Osteocyte (in vitro differentiated cells): Measurements from ENCODE around the gene RPS6KA2. TPM values are rescaled to one million over a fixed set of nuclear protein-coding genes. Genes with fewer than 3 reads are reported as not detected.

Source experiments
- DNase-seq: peaks from one replicate; pipeline ENCODE4 v3.0.0; 2021; ENCODE audit warnings: mixed read lengths; ENCODE audit not compliant: unreplicated experiment; ENCODE audit errors: extremely low spot score
- H3K27ac Mint-ChIP-seq: one replicate; pipeline ENCODE4 v1.8.0; 2021; ENCODE audit warnings: mild to moderate bottlenecking, mixed read lengths; ENCODE audit not compliant: unreplicated experiment
- H3K27me3 Mint-ChIP-seq: one replicate; pipeline ENCODE4 v1.8.0; 2021; ENCODE audit warnings: mixed read lengths; ENCODE audit not compliant: unreplicated experiment
- H3K36me3 Mint-ChIP-seq: one replicate; pipeline ENCODE4 v1.8.0; 2021; ENCODE audit warnings: mixed read lengths; ENCODE audit not compliant: unreplicated experiment
- H3K4me1 Mint-ChIP-seq: one replicate; pipeline ENCODE4 v1.8.0; 2021; ENCODE audit warnings: mixed read lengths; ENCODE audit not compliant: unreplicated experiment
- H3K4me3 Mint-ChIP-seq: one replicate; pipeline ENCODE4 v1.8.0; 2021; ENCODE audit warnings: mild to moderate bottlenecking, moderate library complexity, mixed read lengths; ENCODE audit not compliant: unreplicated experiment
- H3K9me3 Mint-ChIP-seq: one replicate; pipeline ENCODE4 v1.8.0; 2021; ENCODE audit warnings: mixed read lengths; ENCODE audit not compliant: unreplicated experiment
- total RNA-seq: library from RNA; stranded (reverse); gene quantifications from 2 replicates; pipeline ENCODE4 v1.2.1, GENCODE V29; 2021
- TF ChIP-seq, protein P1 (sequence below): fragments of 200-600 bp; sonication (generic); IDR thresholded peaks from 2 replicates; pipeline ENCODE4 v1.5.0; 2021; ENCODE audit warnings: antibody characterized with exemption, mild to moderate bottlenecking, moderate library complexity

The RPS6KA2 gene
- total RNA-seq, 1 donor from 2014 or later, result 89.9 TPM

DNA sequence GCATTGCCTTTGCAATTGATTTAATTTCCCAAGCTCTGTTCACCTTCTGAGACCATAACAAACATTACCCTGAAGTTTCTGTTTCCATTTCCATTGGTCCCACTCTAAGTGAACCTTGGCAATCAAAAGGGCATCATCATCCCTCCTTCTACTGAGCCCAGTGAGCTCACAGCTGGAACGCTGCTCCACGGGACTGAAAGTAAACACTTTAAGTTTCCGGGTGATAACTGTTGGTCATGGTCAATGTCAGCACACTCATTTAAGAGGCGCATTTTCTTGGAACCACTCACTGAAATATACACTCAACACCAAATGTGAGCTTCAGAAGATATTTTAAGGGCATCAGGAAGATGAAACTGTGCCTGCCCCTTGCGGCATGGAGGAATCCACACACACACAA, 37.1 kb upstream of the RPS6KA2 start:
- no peak for DNase-seq
- Mint-ChIP-seq H3K4me3 (no peak overlapping the region), H3K27ac (no peak overlapping the region), H3K9me3 (no peaks in the 10 kb centered on the region), H3K27me3 (peaks cover 18% of the 10 kb centered on the region), H3K4me1 (no peaks in the 10 kb centered on the region), H3K36me3 (no peaks in the 10 kb centered on the region)
- TF ChIP-seq, protein P1, sequence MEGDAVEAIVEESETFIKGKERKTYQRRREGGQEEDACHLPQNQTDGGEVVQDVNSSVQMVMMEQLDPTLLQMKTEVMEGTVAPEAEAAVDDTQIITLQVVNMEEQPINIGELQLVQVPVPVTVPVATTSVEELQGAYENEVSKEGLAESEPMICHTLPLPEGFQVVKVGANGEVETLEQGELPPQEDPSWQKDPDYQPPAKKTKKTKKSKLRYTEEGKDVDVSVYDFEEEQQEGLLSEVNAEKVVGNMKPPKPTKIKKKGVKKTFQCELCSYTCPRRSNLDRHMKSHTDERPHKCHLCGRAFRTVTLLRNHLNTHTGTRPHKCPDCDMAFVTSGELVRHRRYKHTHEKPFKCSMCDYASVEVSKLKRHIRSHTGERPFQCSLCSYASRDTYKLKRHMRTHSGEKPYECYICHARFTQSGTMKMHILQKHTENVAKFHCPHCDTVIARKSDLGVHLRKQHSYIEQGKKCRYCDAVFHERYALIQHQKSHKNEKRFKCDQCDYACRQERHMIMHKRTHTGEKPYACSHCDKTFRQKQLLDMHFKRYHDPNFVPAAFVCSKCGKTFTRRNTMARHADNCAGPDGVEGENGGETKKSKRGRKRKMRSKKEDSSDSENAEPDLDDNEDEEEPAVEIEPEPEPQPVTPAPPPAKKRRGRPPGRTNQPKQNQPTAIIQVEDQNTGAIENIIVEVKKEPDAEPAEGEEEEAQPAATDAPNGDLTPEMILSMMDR, result no peak

DNA sequence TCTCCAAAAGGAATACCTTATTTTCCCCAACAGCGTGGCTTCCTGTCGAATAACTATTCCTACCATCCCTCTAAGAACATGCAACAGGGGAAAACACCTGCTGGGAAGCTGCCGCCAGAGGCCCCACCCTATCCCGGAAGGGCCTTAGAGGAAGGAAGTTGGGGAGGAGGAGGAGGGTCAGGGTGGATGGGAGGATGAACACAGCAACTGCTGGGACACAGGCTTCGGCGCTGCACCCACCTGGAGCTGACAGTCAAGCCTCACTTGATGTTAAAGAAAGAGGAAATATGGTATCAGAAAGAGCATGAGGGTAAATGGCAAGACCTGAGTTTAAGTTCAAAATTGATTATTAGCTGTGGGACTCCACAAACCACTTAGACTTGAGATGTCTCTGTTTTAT, 36.5 kb upstream of the RPS6KA2 start:
- Mint-ChIP-seq H3K27me3 (peaks cover 18% of the 10 kb centered on the region), H3K4me1 (no peaks in the 10 kb centered on the region), H3K27ac (no peak overlapping the region), H3K36me3 (no peaks in the 10 kb centered on the region), H3K9me3 (no peaks in the 10 kb centered on the region), H3K4me3 (no peak overlapping the region)
- no peak for DNase-seq
- TF ChIP-seq, protein P1, result no peak

DNA sequence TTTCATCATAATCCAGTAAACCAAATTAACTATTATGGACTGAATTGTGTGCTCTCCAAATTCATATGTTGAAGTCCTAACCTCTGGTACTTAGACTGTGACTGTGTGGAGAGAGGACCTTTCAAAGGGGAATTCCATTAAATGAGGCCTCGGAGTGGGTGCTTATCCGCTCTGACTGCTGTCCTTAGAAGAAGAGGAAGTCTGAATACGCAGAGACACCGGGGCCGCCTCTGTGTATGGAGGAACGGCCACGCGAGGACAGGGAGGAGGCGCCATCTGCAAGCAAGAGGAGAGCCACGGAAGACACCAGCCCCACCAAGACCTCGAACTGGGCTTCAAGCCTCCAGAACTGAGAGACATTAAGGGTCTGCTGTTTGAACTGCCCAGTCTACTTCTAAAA, 35.6 kb upstream of the RPS6KA2 start:
- no peak for DNase-seq
- H3K4me1 Mint-ChIP-seq, result no peaks in the 10 kb centered on the region
- no peaks in the 10 kb centered on the region for H3K9me3 Mint-ChIP-seq
- no peak overlapping the region for H3K4me3 Mint-ChIP-seq
- no peak overlapping the region for H3K27ac Mint-ChIP-seq
- peaks cover 13% of the 10 kb centered on the region for H3K27me3 Mint-ChIP-seq
- TF ChIP-seq, protein P1, result no peak
- H3K36me3 Mint-ChIP-seq, result no peaks in the 10 kb centered on the region

DNA sequence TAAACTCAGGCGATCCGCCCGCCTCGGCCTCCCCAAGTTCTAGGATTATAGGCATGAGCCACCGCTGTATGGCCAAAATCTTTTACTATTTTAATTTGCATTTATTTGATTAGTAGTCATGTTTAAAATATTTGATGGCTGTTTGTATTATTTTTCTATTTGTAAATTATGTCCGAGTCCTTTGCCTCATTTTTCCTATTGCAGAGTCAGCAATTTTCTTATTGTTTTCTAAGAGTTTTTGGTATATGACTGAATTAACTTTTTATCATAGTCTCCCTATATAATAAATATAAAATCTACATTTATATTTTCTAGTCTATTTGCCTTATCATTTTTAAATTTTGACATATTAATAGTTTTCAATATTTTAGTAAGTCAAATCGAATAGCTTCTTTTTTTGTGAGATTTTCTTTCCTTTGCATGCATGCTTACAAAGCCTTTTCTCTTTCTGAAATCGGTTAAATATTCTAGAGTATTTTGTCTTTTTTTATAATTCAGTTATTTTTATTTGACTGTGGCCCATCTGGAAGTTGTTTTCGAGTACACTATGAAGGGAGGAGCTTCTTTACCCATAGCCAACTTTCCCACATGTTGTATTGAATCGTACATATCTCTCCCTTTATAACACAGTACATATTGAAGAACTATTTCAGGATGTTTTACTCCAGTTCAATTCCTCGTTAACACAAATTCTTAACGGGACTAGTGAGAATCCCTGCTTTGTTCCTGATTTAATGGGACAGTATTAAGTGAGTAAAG, 34.5 kb upstream of the RPS6KA2 start:
- Mint-ChIP-seq H3K9me3 (no peaks in the 10 kb centered on the region), H3K27ac (no peak overlapping the region), H3K4me3 (no peak overlapping the region), H3K4me1 (no peaks in the 10 kb centered on the region), H3K27me3 (peaks cover 7% of the 10 kb centered on the region), H3K36me3 (no peaks in the 10 kb centered on the region)
- DNase-seq, result no peak
- TF ChIP-seq, protein P1, result no peak

DNA sequence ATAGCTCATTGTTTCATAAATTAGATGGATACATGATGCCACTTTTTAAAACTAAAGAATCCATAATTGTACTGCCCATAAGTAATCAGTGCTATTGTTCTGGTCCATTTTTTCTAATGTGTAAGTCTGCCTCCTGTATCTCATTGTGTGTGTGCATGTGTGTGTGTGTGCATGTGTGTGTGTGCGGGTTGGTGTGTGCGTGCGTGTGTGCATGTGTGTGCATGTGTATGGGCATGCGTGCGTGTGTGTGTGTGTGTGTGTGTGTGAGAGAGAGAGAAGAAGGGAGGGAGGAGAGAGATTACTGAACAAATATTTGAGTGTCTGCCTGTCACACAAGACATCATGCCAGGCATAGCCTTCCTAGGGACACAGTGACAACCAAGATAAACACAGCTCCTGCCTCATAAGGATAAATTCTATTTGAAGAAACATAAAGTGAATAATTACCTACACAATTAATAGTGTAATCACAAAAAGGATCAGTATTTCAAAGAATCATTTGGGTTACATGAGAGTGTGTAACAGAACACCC, 33.2 kb upstream of the RPS6KA2 start:
- Mint-ChIP-seq H3K27me3 (peaks cover 7% of the 10 kb centered on the region), H3K36me3 (no peaks in the 10 kb centered on the region), H3K4me1 (no peaks in the 10 kb centered on the region), H3K27ac (no peak overlapping the region), H3K4me3 (no peak overlapping the region), H3K9me3 (no peaks in the 10 kb centered on the region)
- DNase-seq, result no peak
- TF ChIP-seq, protein P1, result no peak
